Testis (tissue), 2 donors: ENCODE results near the gene VAV1.
"Not testable (repeated sequence)": the region's sequence is repeated elsewhere in the genome, so short reads cannot be mapped to it uniquely, and the experiment has no call there.

Experiments used
- POLR2A ChIP-seq: fragments of 450-650 bp; IDR thresholded peaks from one replicate; pipeline ENCODE4 v1.6.1; 2017; ENCODE audit warnings: antibody characterized with exemption, mild to moderate bottlenecking, moderate library complexity
- TF ChIP-seq, protein P1 (sequence below), 3 experiments: fragments of 450-650 bp in 2 of 3; fragments of 200-600 bp in 1 of 3; sonication (generic) in 1 of 3; IDR thresholded peaks; one replicate each; pipeline ENCODE4 v1.5.1; 2016 to 2019; ENCODE audit warnings: antibody characterized with exemption in 3 of 3, mild to moderate bottlenecking in 2 of 3, moderate library complexity in 1 of 3

DNA sequence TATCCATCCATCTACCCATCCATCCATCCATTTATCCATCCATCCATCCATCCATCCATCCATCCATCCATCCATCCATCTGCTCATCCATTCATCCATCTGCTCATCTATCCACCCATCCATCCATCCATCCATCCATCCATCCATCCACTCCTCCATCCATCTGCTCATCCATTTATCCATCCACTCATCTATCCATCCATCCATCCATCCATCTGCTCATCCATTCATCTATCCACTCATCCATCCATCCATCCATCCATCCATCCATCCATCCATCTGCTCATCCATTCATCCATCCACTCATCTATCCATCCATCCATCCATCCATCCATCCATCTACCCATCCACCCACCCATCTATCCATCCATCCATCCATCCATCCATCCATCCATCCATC is 3.5 kb downstream of the VAV1 start:
- TF ChIP-seq POLR2A = not testable (repeated sequence)
- TF ChIP-seq, protein P1, sequence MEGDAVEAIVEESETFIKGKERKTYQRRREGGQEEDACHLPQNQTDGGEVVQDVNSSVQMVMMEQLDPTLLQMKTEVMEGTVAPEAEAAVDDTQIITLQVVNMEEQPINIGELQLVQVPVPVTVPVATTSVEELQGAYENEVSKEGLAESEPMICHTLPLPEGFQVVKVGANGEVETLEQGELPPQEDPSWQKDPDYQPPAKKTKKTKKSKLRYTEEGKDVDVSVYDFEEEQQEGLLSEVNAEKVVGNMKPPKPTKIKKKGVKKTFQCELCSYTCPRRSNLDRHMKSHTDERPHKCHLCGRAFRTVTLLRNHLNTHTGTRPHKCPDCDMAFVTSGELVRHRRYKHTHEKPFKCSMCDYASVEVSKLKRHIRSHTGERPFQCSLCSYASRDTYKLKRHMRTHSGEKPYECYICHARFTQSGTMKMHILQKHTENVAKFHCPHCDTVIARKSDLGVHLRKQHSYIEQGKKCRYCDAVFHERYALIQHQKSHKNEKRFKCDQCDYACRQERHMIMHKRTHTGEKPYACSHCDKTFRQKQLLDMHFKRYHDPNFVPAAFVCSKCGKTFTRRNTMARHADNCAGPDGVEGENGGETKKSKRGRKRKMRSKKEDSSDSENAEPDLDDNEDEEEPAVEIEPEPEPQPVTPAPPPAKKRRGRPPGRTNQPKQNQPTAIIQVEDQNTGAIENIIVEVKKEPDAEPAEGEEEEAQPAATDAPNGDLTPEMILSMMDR (IDR thresholded peaks at IDR 0.05) = not testable (repeated sequence)
